Progenitor cell of endocrine pancreas (in vitro differentiated cells): ENCODE results near the gene CCL5. TPM values are rescaled to one million over a fixed set of nuclear protein-coding genes. Genes with fewer than 3 reads are reported as not detected.

ENCODE experiments used
- DNase-seq: peaks from one replicate; pipeline ENCODE4 v3.0.0; 2021; ENCODE audit warnings: low spot score; ENCODE audit not compliant: unreplicated experiment
- H3K27ac Mint-ChIP-seq: 2 replicates; pipeline ENCODE4 v1.8.0; 2021; ENCODE audit warnings: mild to moderate bottlenecking, moderate library complexity, mixed read lengths
- H3K27me3 Mint-ChIP-seq: 2 replicates; pipeline ENCODE4 v1.8.0; 2021; ENCODE audit warnings: mixed read lengths
- H3K36me3 Mint-ChIP-seq: 2 replicates; pipeline ENCODE4 v1.8.0; 2022; ENCODE audit warnings: mixed read lengths; ENCODE audit not compliant: insufficient read depth
- H3K4me1 Mint-ChIP-seq: 2 replicates; pipeline ENCODE4 v1.8.0; 2021; ENCODE audit warnings: low read depth, mixed read lengths
- H3K4me3 Mint-ChIP-seq: 2 replicates; pipeline ENCODE4 v1.8.0; 2021; ENCODE audit warnings: low read depth, mild to moderate bottlenecking, moderate library complexity, mixed read lengths
- H3K9me3 Mint-ChIP-seq: 2 replicates; pipeline ENCODE4 v1.8.0; 2021; ENCODE audit warnings: low read depth, mixed read lengths
- CTCF ChIP-seq: fragments of 200-600 bp; sonication (generic); IDR thresholded peaks from one replicate; pipeline ENCODE4 v1.5.0; 2021; ENCODE audit warnings: antibody characterized with exemption, mild to moderate bottlenecking; ENCODE audit not compliant: unreplicated experiment
- total RNA-seq: library from RNA; stranded (reverse); gene quantifications from 2 replicates; pipeline ENCODE4 v1.2.1, GENCODE V29; 2021

The CCL5 gene
- total RNA-seq, 1 donor from 2014 or later = not detected

- no peak for DNase-seq
- Mint-ChIP-seq H3K27me3 (no peaks in the 10 kb centered on the region), H3K4me3 (no peak overlapping the region), H3K36me3 (no peaks in the 10 kb centered on the region), H3K27ac (no peak overlapping the region), H3K9me3 (no peaks in the 10 kb centered on the region), H3K4me1 (peaks cover 8% of the 10 kb centered on the region)
- TF ChIP-seq CTCF = no peak
Measured at GRCh38 chr17:35890774-35891155, 10.6 kb upstream of the CCL5 start.

- Mint-ChIP-seq H3K9me3 (no peaks in the 10 kb centered on the region), H3K4me3 (no peak overlapping the region), H3K27ac (peak overlapping the region; percentile 31), H3K36me3 (no peaks in the 10 kb centered on the region), H3K27me3 (no peaks in the 10 kb centered on the region), H3K4me1 (peaks cover 8% of the 10 kb centered on the region)
- DNase-seq = no peak
- no peak for TF ChIP-seq CTCF
Measured at GRCh38 chr17:35889818-35890773, 9.9 kb upstream of the CCL5 start.

GRCh38 chr17:35889241-35889640 is 9.1 kb upstream of the CCL5 start:
- TF ChIP-seq CTCF = no peak
- Mint-ChIP-seq H3K9me3 (no peaks in the 10 kb centered on the region), H3K36me3 (no peaks in the 10 kb centered on the region), H3K27me3 (no peaks in the 10 kb centered on the region), H3K4me3 (no peak overlapping the region), H3K27ac (no peak overlapping the region), H3K4me1 (peaks cover 8% of the 10 kb centered on the region)
- DNase-seq = no peak

- Mint-ChIP-seq H3K4me3 (no peak overlapping the region), H3K4me1 (peaks cover 9% of the 10 kb centered on the region), H3K9me3 (no peaks in the 10 kb centered on the region), H3K27me3 (peaks cover 3% of the 10 kb centered on the region), H3K36me3 (no peaks in the 10 kb centered on the region), H3K27ac (no peak overlapping the region)
- no peak for TF ChIP-seq CTCF
- no peak for DNase-seq
Measured at GRCh38 chr17:35878361-35878760, 1.8 kb downstream of the CCL5 start.

GRCh38 chr17:35877345-35878029 is 2.7 kb downstream of the CCL5 start:
- Mint-ChIP-seq H3K4me1 (peaks cover 10% of the 10 kb centered on the region), H3K9me3 (no peaks in the 10 kb centered on the region), H3K27ac (no peak overlapping the region), H3K4me3 (no peak overlapping the region), H3K27me3 (peaks cover 3% of the 10 kb centered on the region), H3K36me3 (no peaks in the 10 kb centered on the region)
- no peak for DNase-seq
- no peak for TF ChIP-seq CTCF
